ENCODE measurements around the gene PPARG. TPM values are rescaled to one million over a fixed set of nuclear protein-coding genes. Genes with fewer than 3 reads are reported as not detected.

The PPARG gene
- polyA plus RNA-seq, 1 donor (not counting 4 experiments of a cell fraction or from before 2014, with no cell fraction given) = 3.1 TPM

DNA sequence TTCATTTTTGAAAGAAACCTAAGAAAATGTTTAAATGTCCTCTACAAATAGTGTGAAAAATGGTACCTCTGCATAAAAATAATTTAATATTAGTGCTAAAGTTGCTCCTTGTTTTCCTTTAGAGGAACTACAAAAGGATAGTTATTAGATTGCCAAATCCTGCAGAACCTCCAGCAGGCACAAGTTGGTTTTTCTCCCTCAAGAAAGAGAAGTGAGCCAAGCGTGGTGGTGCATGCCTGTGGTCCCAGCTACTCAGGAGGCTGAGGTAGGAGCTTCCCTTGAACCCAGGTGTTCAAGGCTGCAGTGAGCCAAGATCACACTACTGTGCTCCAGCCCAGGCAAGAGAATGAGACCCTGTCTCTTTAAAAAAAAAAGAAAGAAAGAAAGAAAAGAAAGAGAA lies 110.4 kb downstream of the PPARG start:
- FAIRE-seq = no peak
- no peaks in the 10 kb centered on the region for H3K9me3 ChIP-seq (ENCODE audit: control insufficient read depth, low read depth, low read length)
- no peak overlapping the region for H3K27ac ChIP-seq (ENCODE audit: control insufficient read depth, insufficient read depth, low read length)
- H2AFZ ChIP-seq (ENCODE audit: control insufficient read depth, low read length) = no peak overlapping the region
- no peaks in the 10 kb centered on the region for H3K4me1 ChIP-seq (ENCODE audit: control insufficient read depth, extremely low read depth, insufficient read depth, low read length)
- no peak for TF ChIP-seq EZH2 (IDR thresholded peaks at IDR 0.05; ENCODE audit: low read length)
- TF ChIP-seq, protein P1, sequence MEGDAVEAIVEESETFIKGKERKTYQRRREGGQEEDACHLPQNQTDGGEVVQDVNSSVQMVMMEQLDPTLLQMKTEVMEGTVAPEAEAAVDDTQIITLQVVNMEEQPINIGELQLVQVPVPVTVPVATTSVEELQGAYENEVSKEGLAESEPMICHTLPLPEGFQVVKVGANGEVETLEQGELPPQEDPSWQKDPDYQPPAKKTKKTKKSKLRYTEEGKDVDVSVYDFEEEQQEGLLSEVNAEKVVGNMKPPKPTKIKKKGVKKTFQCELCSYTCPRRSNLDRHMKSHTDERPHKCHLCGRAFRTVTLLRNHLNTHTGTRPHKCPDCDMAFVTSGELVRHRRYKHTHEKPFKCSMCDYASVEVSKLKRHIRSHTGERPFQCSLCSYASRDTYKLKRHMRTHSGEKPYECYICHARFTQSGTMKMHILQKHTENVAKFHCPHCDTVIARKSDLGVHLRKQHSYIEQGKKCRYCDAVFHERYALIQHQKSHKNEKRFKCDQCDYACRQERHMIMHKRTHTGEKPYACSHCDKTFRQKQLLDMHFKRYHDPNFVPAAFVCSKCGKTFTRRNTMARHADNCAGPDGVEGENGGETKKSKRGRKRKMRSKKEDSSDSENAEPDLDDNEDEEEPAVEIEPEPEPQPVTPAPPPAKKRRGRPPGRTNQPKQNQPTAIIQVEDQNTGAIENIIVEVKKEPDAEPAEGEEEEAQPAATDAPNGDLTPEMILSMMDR (optimal IDR thresholded peaks at IDR 0.05 in 1 of 3, IDR thresholded peaks at IDR 0.05 in 1 of 3, conservative IDR thresholded peaks at IDR 0.05 in 1 of 3; ENCODE audit: extremely low read depth in 1 of 3, insufficient read depth in 2 of 3, low read length in 3 of 3) = no peak
- H3K4me3 ChIP-seq (ENCODE audit: control insufficient read depth in 2 of 3, extremely low read depth in 1 of 3, insufficient read depth in 2 of 3, low read depth in 1 of 3, low read length in 3 of 3) = no peak overlapping the region
- no peaks in the 10 kb centered on the region for H4K20me1 ChIP-seq (ENCODE audit: control insufficient read depth, extremely low read depth, insufficient read depth, low read length)
- H3K9me1 ChIP-seq (ENCODE audit: control insufficient read depth, extremely low read depth, insufficient read depth, low read length) = no peaks in the 10 kb centered on the region
- no peak overlapping the region for H3K9ac ChIP-seq (ENCODE audit: control insufficient read depth, extremely low read depth, insufficient read depth, low read length)
- peaks cover 7% of the 10 kb centered on the region for H3K27me3 ChIP-seq (ENCODE audit: control insufficient read depth, extremely low read depth, insufficient read depth, low read length)
- H3K79me2 ChIP-seq (ENCODE audit: control insufficient read depth, insufficient read depth, low read length) = no peaks in the 10 kb centered on the region
- dilution Hi-C loops (cut with MboI; ENCODE audit: extremely low pct_ligation_motif_present, low sequenced_read_pairs) = no loop called here
- H3K4me2 ChIP-seq (ENCODE audit: control insufficient read depth, extremely low read depth, insufficient read depth, low read depth, low read length) = no peak overlapping the region
- no peaks in the 10 kb centered on the region for H3K36me3 ChIP-seq (ENCODE audit: control insufficient read depth in 2 of 2, extremely low read depth in 1 of 2, insufficient read depth in 2 of 2, low read length in 2 of 2)
- DNase-seq (ENCODE audit: low read depth, low spot score) = no peak

DNA sequence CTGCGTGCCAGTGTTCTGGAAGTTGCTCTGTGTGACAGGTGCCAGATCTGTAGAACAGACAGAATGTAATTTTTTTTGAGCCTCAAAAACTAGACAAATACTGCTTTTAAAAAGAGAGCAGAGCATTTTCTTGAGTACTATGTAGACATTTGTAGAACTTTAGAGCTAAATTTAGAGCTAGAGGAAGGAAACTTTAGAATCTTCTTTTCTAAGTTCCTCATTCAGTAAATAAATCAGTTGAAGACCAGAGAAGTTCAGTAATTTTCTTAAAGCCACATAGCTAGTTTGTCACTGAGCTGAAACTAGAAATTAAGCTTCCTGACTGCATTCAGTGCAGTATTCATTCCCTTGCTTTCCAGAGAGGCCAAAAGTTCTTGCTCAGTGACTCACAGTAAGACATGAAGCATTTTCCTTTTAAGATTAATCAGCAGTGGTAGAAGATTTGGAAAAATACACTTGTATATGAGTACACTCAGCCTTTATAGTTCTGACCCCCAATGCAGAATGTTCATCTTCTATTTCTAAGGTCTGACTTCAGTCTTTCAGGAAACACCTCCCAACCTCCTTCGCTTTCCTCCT lies 111.8 kb downstream of the PPARG start:
- dilution Hi-C loops (cut with MboI; ENCODE audit: extremely low pct_ligation_motif_present, low sequenced_read_pairs) = no loop called here
- Histone ChIP-seq H3K27me3 (ENCODE audit: control insufficient read depth, extremely low read depth, insufficient read depth, low read length) (peaks cover 7% of the 10 kb centered on the region), H3K4me2 (ENCODE audit: control insufficient read depth, extremely low read depth, insufficient read depth, low read depth, low read length) (no peak overlapping the region), H2AFZ (ENCODE audit: control insufficient read depth, low read length) (no peak overlapping the region), H3K9ac (ENCODE audit: control insufficient read depth, extremely low read depth, insufficient read depth, low read length) (no peak overlapping the region), H3K9me3 (ENCODE audit: control insufficient read depth, low read depth, low read length) (no peaks in the 10 kb centered on the region), H3K9me1 (ENCODE audit: control insufficient read depth, extremely low read depth, insufficient read depth, low read length) (no peaks in the 10 kb centered on the region), H3K4me3 (ENCODE audit: control insufficient read depth in 2 of 3, extremely low read depth in 1 of 3, insufficient read depth in 2 of 3, low read depth in 1 of 3, low read length in 3 of 3) (no peak overlapping the region), H3K36me3 (ENCODE audit: control insufficient read depth in 2 of 2, extremely low read depth in 1 of 2, insufficient read depth in 2 of 2, low read length in 2 of 2) (no peaks in the 10 kb centered on the region), H3K4me1 (ENCODE audit: control insufficient read depth, extremely low read depth, insufficient read depth, low read length) (no peaks in the 10 kb centered on the region), H3K79me2 (ENCODE audit: control insufficient read depth, insufficient read depth, low read length) (no peaks in the 10 kb centered on the region), H3K27ac (ENCODE audit: control insufficient read depth, insufficient read depth, low read length) (no peak overlapping the region), H4K20me1 (ENCODE audit: control insufficient read depth, extremely low read depth, insufficient read depth, low read length) (no peaks in the 10 kb centered on the region)
- FAIRE-seq (peak; percentile 5), DNase-seq (ENCODE audit: low read depth, low spot score) (no peak)
- TF ChIP-seq, protein P1 (optimal IDR thresholded peaks at IDR 0.05 in 1 of 3, IDR thresholded peaks at IDR 0.05 in 1 of 3, conservative IDR thresholded peaks at IDR 0.05 in 1 of 3; ENCODE audit: extremely low read depth in 1 of 3, insufficient read depth in 2 of 3, low read length in 3 of 3) = no peak
- TF ChIP-seq EZH2 (IDR thresholded peaks at IDR 0.05; ENCODE audit: low read length) = no peak
